T-helper 1 cell treated with Interleukin-12 subunit alpha and Interleukin-12 subunit beta and Interleukin-4 antibody, amounts not matched to agents 30 μg/mL and 1 μg/mL, for 36 hours (primary cell): Measurements from ENCODE around the gene VAPB.
"Not testable (repeated sequence)": the region's sequence is repeated elsewhere in the genome, so short reads cannot be mapped to it uniquely, and the experiment has no call there.

Experiments used
- H3K27ac Mint-ChIP-seq: one replicate; pipeline ENCODE4 v1.8.0; 2021; ENCODE audit warnings: mild to moderate bottlenecking, mixed read lengths
- H3K27me3 Mint-ChIP-seq: one replicate; pipeline ENCODE4 v1.8.0; 2021; ENCODE audit warnings: low read depth, mixed read lengths
- H3K36me3 Mint-ChIP-seq: one replicate; pipeline ENCODE4 v1.8.0; 2021; ENCODE audit warnings: low read depth, mixed read lengths
- H3K4me1 Mint-ChIP-seq: one replicate; pipeline ENCODE4 v1.8.0; 2021; ENCODE audit warnings: low read depth, mixed read lengths
- H3K4me3 Mint-ChIP-seq: one replicate; pipeline ENCODE4 v1.8.0; 2021; ENCODE audit warnings: mild to moderate bottlenecking, moderate library complexity, mixed read lengths
- H3K9me3 Mint-ChIP-seq: one replicate; pipeline ENCODE4 v1.8.0; 2021; ENCODE audit warnings: mixed read lengths

Gene VAPB

DNA sequence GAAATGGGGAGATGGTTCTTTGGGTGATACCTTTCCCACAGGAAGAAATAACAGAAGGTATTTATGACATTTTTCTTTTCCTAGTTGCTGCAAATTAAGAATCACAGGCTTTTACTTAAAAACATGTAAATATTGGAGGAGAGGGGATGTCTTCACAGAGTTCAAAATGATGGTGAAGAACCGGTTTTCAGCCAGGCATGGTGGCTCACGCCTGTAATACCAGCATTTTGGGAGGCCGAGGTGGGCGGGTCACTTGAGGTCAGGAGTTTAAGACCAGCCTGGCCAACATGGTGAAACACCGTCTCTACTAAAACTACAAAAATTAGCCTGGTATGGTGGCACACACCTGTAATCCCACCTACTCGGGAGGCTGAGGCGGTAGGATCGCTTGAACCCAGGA, 15.7 kb upstream of the VAPB start:
- H3K4me3 Mint-ChIP-seq, H3K36me3 Mint-ChIP-seq, H3K27ac Mint-ChIP-seq, H3K4me1 Mint-ChIP-seq, H3K9me3 Mint-ChIP-seq: not testable (repeated sequence)
- H3K27me3 Mint-ChIP-seq, result peaks cover 18% of the 10 kb centered on the region

- Mint-ChIP-seq H3K4me1 (no peaks in the 10 kb centered on the region), H3K27me3 (peaks cover 26% of the 10 kb centered on the region), H3K4me3 (no peak overlapping the region), H3K27ac (no peak overlapping the region), H3K9me3 (no peaks in the 10 kb centered on the region), H3K36me3 (no peaks in the 10 kb centered on the region)
Measured at GRCh38 chr20:58374027-58374850, 14.8 kb upstream of the VAPB start.

- Mint-ChIP-seq H3K4me1 (no peaks in the 10 kb centered on the region), H3K27me3 (peaks cover 32% of the 10 kb centered on the region), H3K9me3 (no peaks in the 10 kb centered on the region), H3K27ac (no peak overlapping the region), H3K4me3 (no peak overlapping the region), H3K36me3 (no peaks in the 10 kb centered on the region)
Measured at GRCh38 chr20:58374906-58375758, 13.9 kb upstream of the VAPB start.

DNA sequence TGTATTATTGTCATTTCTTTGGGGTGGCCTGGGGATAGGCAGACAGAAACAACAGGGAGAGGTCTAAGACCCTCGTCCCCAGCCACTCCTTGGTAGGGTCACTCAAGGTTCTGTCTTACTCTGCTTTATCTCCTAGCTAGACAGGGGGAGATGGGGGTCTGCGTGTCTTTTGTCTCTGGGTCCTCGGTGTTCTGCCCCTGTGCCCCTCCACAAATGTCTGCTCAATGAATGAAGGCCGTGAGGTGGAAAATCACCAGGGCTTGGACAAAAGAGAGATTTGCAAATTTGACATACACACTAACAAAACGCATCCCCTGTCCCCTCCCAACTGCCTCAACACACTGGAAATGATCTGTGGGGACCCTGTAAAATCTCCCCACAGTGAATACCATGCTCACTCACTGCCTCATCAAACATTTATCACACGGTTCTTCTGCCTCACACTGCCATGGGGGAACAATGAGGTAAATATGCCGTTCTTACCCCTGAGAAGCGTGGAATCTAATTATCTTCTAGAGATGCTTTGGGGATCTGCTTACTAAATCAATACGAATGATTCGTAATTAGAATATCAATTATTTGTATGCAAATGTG, 13.2 kb upstream of the VAPB start:
- Mint-ChIP-seq H3K9me3 (peaks cover 2% of the 10 kb centered on the region), H3K27me3 (peaks cover 34% of the 10 kb centered on the region), H3K4me3 (no peak overlapping the region), H3K4me1 (no peaks in the 10 kb centered on the region), H3K36me3 (no peaks in the 10 kb centered on the region), H3K27ac (no peak overlapping the region)

GRCh38 chr20:58377017-58377416, 12.0 kb upstream of the VAPB start:
- Mint-ChIP-seq H3K27ac (no peak overlapping the region), H3K27me3 (peaks cover 41% of the 10 kb centered on the region), H3K4me1 (no peaks in the 10 kb centered on the region), H3K9me3 (peaks cover 9% of the 10 kb centered on the region), H3K4me3 (no peak overlapping the region), H3K36me3 (no peaks in the 10 kb centered on the region)

DNA sequence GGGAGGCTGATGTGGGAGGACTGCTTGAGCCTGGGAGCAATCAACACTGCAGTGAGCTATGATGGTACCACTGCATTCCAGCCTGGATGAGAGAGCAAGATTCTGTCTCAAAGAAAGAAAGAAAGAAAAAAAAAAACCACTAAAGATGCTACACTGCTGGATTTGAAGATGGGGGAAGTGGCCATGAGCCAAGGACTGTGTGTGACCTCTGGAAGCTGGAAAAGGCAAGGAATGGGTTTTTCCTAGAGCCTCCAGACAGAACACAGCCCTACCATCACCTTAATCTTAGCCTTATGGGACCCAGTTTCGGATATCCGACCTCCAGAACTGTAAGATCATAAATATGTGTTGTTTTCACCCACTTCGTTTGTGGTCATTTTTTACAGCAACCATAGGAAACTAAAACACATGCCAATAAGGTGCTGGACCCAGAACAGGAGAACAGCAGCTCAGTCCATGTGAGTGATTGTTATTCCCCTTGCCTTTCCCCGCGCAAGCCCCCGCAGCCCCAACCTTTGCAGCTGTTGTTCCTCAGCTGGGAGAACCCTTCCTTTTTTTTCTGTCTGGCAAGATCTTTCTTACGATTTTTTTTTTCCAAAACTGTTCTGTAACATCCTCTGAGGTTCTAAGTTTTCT, 11.1 kb upstream of the VAPB start:
- Mint-ChIP-seq H3K36me3 (no peaks in the 10 kb centered on the region), H3K9me3 (peaks cover 9% of the 10 kb centered on the region), H3K27ac (no peak overlapping the region), H3K4me1 (no peaks in the 10 kb centered on the region), H3K4me3 (no peak overlapping the region), H3K27me3 (peaks cover 41% of the 10 kb centered on the region)

GRCh38 chr20:58378704-58379103, 10.3 kb upstream of the VAPB start:
- H3K27ac Mint-ChIP-seq, result no peak overlapping the region
- no peaks in the 10 kb centered on the region for H3K4me1 Mint-ChIP-seq
- H3K9me3 Mint-ChIP-seq, result peaks cover 9% of the 10 kb centered on the region
- no peak overlapping the region for H3K4me3 Mint-ChIP-seq
- H3K36me3 Mint-ChIP-seq, result no peaks in the 10 kb centered on the region
- H3K27me3 Mint-ChIP-seq, result peaks cover 41% of the 10 kb centered on the region

- H3K9me3 Mint-ChIP-seq, result peaks cover 9% of the 10 kb centered on the region
- no peaks in the 10 kb centered on the region for H3K36me3 Mint-ChIP-seq
- H3K4me3 Mint-ChIP-seq, result no peak overlapping the region
- peaks cover 44% of the 10 kb centered on the region for H3K27me3 Mint-ChIP-seq
- H3K27ac Mint-ChIP-seq, result no peak overlapping the region
- H3K4me1 Mint-ChIP-seq, result no peaks in the 10 kb centered on the region
Measured at GRCh38 chr20:58381627-58382026, 7.4 kb upstream of the VAPB start.

- Mint-ChIP-seq H3K27me3 (peaks cover 43% of the 10 kb centered on the region), H3K9me3 (peaks cover 9% of the 10 kb centered on the region), H3K4me3 (no peak overlapping the region), H3K36me3 (no peaks in the 10 kb centered on the region), H3K4me1 (no peaks in the 10 kb centered on the region), H3K27ac (no peak overlapping the region)
Measured at GRCh38 chr20:58382096-58382495, 6.9 kb upstream of the VAPB start.

GRCh38 chr20:58384821-58385220, 4.2 kb upstream of the VAPB start:
- Mint-ChIP-seq H3K27me3 (peaks cover 20% of the 10 kb centered on the region), H3K36me3 (peaks cover 2% of the 10 kb centered on the region), H3K4me3 (no peak overlapping the region)

GRCh38 chr20:58388028-58388601, 914 bp upstream of the VAPB start:
- peaks cover 8% of the 10 kb centered on the region for H3K27me3 Mint-ChIP-seq
- no peak overlapping the region for H3K4me3 Mint-ChIP-seq
- peaks cover 24% of the 10 kb centered on the region for H3K4me1 Mint-ChIP-seq
- H3K36me3 Mint-ChIP-seq, result peaks cover 22% of the 10 kb centered on the region
- H3K27ac Mint-ChIP-seq, result no peak overlapping the region
- H3K9me3 Mint-ChIP-seq, result no peaks in the 10 kb centered on the region

More at GRCh38 chr20:58384821-58385220, 4.2 kb upstream of the VAPB start:
- Mint-ChIP-seq H3K4me1 (peaks cover 2% of the 10 kb centered on the region), H3K9me3 (peaks cover 9% of the 10 kb centered on the region), H3K27ac (no peak overlapping the region)

GRCh38 chr20:58389324-58389967, 417 bp downstream of the VAPB start:
- Mint-ChIP-seq H3K27me3 (peaks cover 8% of the 10 kb centered on the region), H3K4me1 (peaks cover 31% of the 10 kb centered on the region), H3K4me3 (peak overlapping the region; percentile 94), H3K27ac (peak overlapping the region; percentile 94), H3K9me3 (no peaks in the 10 kb centered on the region), H3K36me3 (peaks cover 26% of the 10 kb centered on the region)

DNA sequence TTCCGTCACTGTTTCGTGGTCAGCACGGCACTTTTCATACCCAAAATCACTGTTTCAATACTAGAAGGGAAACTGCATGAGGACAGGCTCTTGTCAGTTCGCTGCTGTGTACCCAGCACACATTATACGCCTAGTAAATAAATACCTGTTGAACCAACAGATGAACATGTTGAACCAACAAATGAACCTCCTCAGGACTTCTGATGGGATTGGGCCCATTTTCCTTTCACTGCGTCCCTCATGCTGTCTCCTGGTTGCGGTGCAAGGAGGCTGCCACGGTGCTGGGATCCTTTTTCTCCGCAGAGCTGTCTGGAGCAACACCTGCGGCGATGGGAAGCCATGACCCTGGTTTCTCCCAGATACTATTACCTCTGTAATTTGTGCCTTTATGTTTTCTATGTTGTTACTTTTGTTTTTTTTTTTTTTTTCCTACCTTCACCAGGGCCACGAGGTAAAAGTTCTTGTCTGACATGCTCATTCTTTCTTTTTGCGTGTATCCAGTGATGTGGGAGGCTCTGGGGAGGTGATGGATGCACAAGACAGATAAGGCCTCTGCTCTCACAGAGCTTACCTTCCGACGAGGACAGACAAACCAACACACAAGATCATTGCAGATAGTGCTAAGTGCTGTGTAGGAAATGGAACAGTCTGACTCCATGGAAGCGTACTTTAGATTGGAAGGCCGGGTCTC, 1.1 kb downstream of the VAPB start:
- H3K36me3 Mint-ChIP-seq, result peaks cover 26% of the 10 kb centered on the region
- H3K9me3 Mint-ChIP-seq, result no peaks in the 10 kb centered on the region
- H3K4me3 Mint-ChIP-seq, result peak overlapping the region; percentile 94
- peak overlapping the region; percentile 94 for H3K27ac Mint-ChIP-seq
- H3K4me1 Mint-ChIP-seq, result peaks cover 34% of the 10 kb centered on the region
- peaks cover 4% of the 10 kb centered on the region for H3K27me3 Mint-ChIP-seq
